Measurements from ENCODE around the gene PDC.

The PDC gene

GRCh38 chr1:186498071-186498470 lies 37.2 kb upstream of the PDC start:
- Histone ChIP-seq H3K27me3 (ENCODE audit: insufficient read depth, low read length, poor library complexity, severe bottlenecking) (no peaks in the 10 kb centered on the region), H3K9me3 (ENCODE audit: insufficient read depth, low read depth, low read length) (no peaks in the 10 kb centered on the region), H3K79me2 (ENCODE audit: insufficient read depth, low read length) (no peaks in the 10 kb centered on the region), H2AFZ (ENCODE audit: low read length) (no peak overlapping the region), H4K20me1 (ENCODE audit: insufficient read depth, low read length, poor library complexity, severe bottlenecking) (no peaks in the 10 kb centered on the region), H3K4me1 (ENCODE audit: insufficient read depth, low read length, poor library complexity, severe bottlenecking) (no peaks in the 10 kb centered on the region), H3K36me3 (ENCODE audit: insufficient read depth, low read length) (no peaks in the 10 kb centered on the region), H3K4me2 (ENCODE audit: low read depth, low read length, poor library complexity, severe bottlenecking) (no peak overlapping the region), H3K4me3 (ENCODE audit: low read length, poor library complexity, severe bottlenecking) (no peak overlapping the region), H3F3A (ENCODE audit: low read depth) (no peaks in the 10 kb centered on the region), H3K9me2 (replicated peaks; ENCODE audit: low read depth, low read length) (no peaks in the 10 kb centered on the region), H3K9ac (ENCODE audit: low read depth, low read length, poor library complexity, severe bottlenecking) (no peak overlapping the region)
- no peak for TF ChIP-seq CTCF (conservative IDR thresholded peaks at IDR 0.05; ENCODE audit: low read length)
- TF ChIP-seq EZH2phosphoT487 (IDR thresholded peaks at IDR 0.05; ENCODE audit: borderline replicate concordance) = no peak

- Histone ChIP-seq H4K20me1 (ENCODE audit: insufficient read depth, low read length, poor library complexity, severe bottlenecking) (no peaks in the 10 kb centered on the region), H3K9me3 (ENCODE audit: insufficient read depth, low read depth, low read length) (no peaks in the 10 kb centered on the region), H3K9me2 (replicated peaks; ENCODE audit: low read depth, low read length) (no peaks in the 10 kb centered on the region), H3K36me3 (ENCODE audit: insufficient read depth, low read length) (no peaks in the 10 kb centered on the region), H3K4me3 (ENCODE audit: low read length, poor library complexity, severe bottlenecking) (no peak overlapping the region), H3K27me3 (ENCODE audit: insufficient read depth, low read length, poor library complexity, severe bottlenecking) (no peaks in the 10 kb centered on the region), H3K4me2 (ENCODE audit: low read depth, low read length, poor library complexity, severe bottlenecking) (no peak overlapping the region), H3K4me1 (ENCODE audit: insufficient read depth, low read length, poor library complexity, severe bottlenecking) (no peaks in the 10 kb centered on the region), H3K79me2 (ENCODE audit: insufficient read depth, low read length) (no peaks in the 10 kb centered on the region), H2AFZ (ENCODE audit: low read length) (no peak overlapping the region), H3F3A (ENCODE audit: low read depth) (no peaks in the 10 kb centered on the region), H3K9ac (ENCODE audit: low read depth, low read length, poor library complexity, severe bottlenecking) (no peak overlapping the region)
- TF ChIP-seq CTCF (conservative IDR thresholded peaks at IDR 0.05; ENCODE audit: low read length) (no peak), EZH2phosphoT487 (IDR thresholded peaks at IDR 0.05; ENCODE audit: borderline replicate concordance) (no peak)
Measured at GRCh38 chr1:186497651-186498050, 36.7 kb upstream of the PDC start.

- Histone ChIP-seq H3K4me3 (ENCODE audit: low read length, poor library complexity, severe bottlenecking) (no peak overlapping the region), H2AFZ (ENCODE audit: low read length) (no peak overlapping the region), H3K36me3 (ENCODE audit: insufficient read depth, low read length) (no peaks in the 10 kb centered on the region), H3K4me1 (ENCODE audit: insufficient read depth, low read length, poor library complexity, severe bottlenecking) (no peaks in the 10 kb centered on the region), H3K4me2 (ENCODE audit: low read depth, low read length, poor library complexity, severe bottlenecking) (no peak overlapping the region), H4K20me1 (ENCODE audit: insufficient read depth, low read length, poor library complexity, severe bottlenecking) (no peaks in the 10 kb centered on the region), H3K9ac (ENCODE audit: low read depth, low read length, poor library complexity, severe bottlenecking) (no peak overlapping the region), H3K79me2 (ENCODE audit: insufficient read depth, low read length) (no peaks in the 10 kb centered on the region), H3F3A (ENCODE audit: low read depth) (no peaks in the 10 kb centered on the region), H3K9me3 (ENCODE audit: insufficient read depth, low read depth, low read length) (no peaks in the 10 kb centered on the region), H3K27me3 (ENCODE audit: insufficient read depth, low read length, poor library complexity, severe bottlenecking) (no peaks in the 10 kb centered on the region), H3K9me2 (replicated peaks; ENCODE audit: low read depth, low read length) (no peaks in the 10 kb centered on the region)
- TF ChIP-seq EZH2phosphoT487 (IDR thresholded peaks at IDR 0.05; ENCODE audit: borderline replicate concordance) (no peak), CTCF (conservative IDR thresholded peaks at IDR 0.05; ENCODE audit: low read length) (no peak)
Measured at GRCh38 chr1:186496171-186496851, 35.4 kb upstream of the PDC start.

Measured in Loucy (cell line).